Metanephros (tissue), 2 donors: ENCODE results near the gene ISOC1. TPM values are rescaled to one million over a fixed set of nuclear protein-coding genes. Genes with fewer than 3 reads are reported as not detected.

Experiments
- small RNA-seq: library from RNA; depleted of rRNA; stranded (forward); fragments of <200 nt; gene quantifications from one replicate; pipeline ENCODE3, GENCODE V24; 2014; ENCODE audit warnings: low replicate concordance
- total RNA-seq: library from RNA; depleted of rRNA; stranded (reverse); fragments of >200 nt; gene quantifications from one replicate; pipeline ENCODE4 v1.2.3, GENCODE V29; 2014

ISOC1 gene
- 27.2 TPM for total RNA-seq

GRCh38 chr5:129094087-129094923 lies at the start of gene ISOC1:
Gene ISOC1 (plus strand): TSS chr5:129094749. CDS start chr5:129094767, 18 bp downstream.

Small RNA genes within 50 kb of the gene (small RNA-seq; reads per million reads assigned to genes)
- not detected for gene MIR4633

Other genes with a start within 250 kb of the ISOC1 start
- 0.93 TPM for gene SLC27A6, start 129.3 kb upstream of the ISOC1 start, total RNA-seq